HL-60 (cell line): ENCODE measurements around the gene DOP1B.

Experiments used
- DNase-seq, 2 experiments: peaks; one replicate each; pipeline ENCODE4 v3.0.0-alpha.2; 2010 to 2020; ENCODE audit warnings: low read depth in 1 of 2, low spot score in 1 of 2
- H3K27ac ChIP-seq: fragments of 250-450 bp; sonication (Bioruptor Pico); replicated peaks from 2 replicates; pipeline ENCODE4 v1.5.1; 2020; ENCODE audit warnings: mild to moderate bottlenecking, moderate library complexity
- H3K27me3 ChIP-seq: fragments of 250-450 bp; sonication (Bioruptor Pico); 2 replicates; pipeline ENCODE4 v1.5.1; 2021; ENCODE audit warnings: mild to moderate bottlenecking, moderate library complexity; ENCODE audit not compliant: insufficient read depth, poor library complexity, severe bottlenecking
- H3K4me3 ChIP-seq: replicated peaks from 2 replicates; pipeline ENCODE4 v1.5.1; 2011; ENCODE audit warnings: mild to moderate bottlenecking, control low read depth, low read length; ENCODE audit not compliant: insufficient read depth
- CTCF ChIP-seq: IDR thresholded peaks from one replicate; pipeline ENCODE4 v1.5.1; 2011; ENCODE audit warnings: low read length, control low read depth, inconsistent platforms; ENCODE audit not compliant: insufficient read depth
- GABPA ChIP-seq: IDR thresholded peaks from 2 replicates; pipeline ENCODE4 v1.6.1; 2012; ENCODE audit warnings: low read depth
- POLR2AphosphoS5 ChIP-seq: IDR thresholded peaks from 2 replicates; pipeline ENCODE4 v1.6.1; 2012; ENCODE audit warnings: low read depth
- REST ChIP-seq: IDR thresholded peaks from 2 replicates; pipeline ENCODE4 v1.6.1; 2012; ENCODE audit warnings: low read depth; ENCODE audit not compliant: insufficient replicate concordance
- SPI1 ChIP-seq: IDR thresholded peaks from 2 replicates; pipeline ENCODE4 v1.6.1; 2012; ENCODE audit warnings: low read depth, mild to moderate bottlenecking, borderline replicate concordance

Gene DOP1B

GRCh38 chr21:36148886-36149285, 7.7 kb upstream of the DOP1B start:
- H3K27ac ChIP-seq: peak overlapping the region; percentile 82
- no peaks in the 10 kb centered on the region for H3K27me3 ChIP-seq
- H3K4me3 ChIP-seq: no peak overlapping the region
- TF ChIP-seq GABPA (no peak), CTCF (no peak), REST (no peak), SPI1 (no peak), POLR2AphosphoS5 (no peak)
- DNase-seq: no peak

GRCh38 chr21:36149788-36150711, 6.6 kb upstream of the DOP1B start:
- TF ChIP-seq POLR2AphosphoS5: peak; percentile 82
- TF ChIP-seq GABPA: no peak
- no peak for TF ChIP-seq CTCF
- peak; percentile 100 for TF ChIP-seq SPI1
- peak; percentile 54 for TF ChIP-seq REST
- peak in 1 of 2 experiments; percentile 89 for DNase-seq
- peak overlapping the region; percentile 82 for H3K27ac ChIP-seq
- H3K27me3 ChIP-seq: no peaks in the 10 kb centered on the region
- H3K4me3 ChIP-seq: 0 out of 2 replicates have a peak overlapping the region, but pooled peaks have one; percentile 2

GRCh38 chr21:36155603-36156338, 853 bp upstream of the DOP1B start:
- TF ChIP-seq REST (peak; percentile 19), GABPA (no peak), POLR2AphosphoS5 (peak; percentile 70; the same call in 1 of the 2 replicates), SPI1 (no peak), CTCF (no peak)
- H3K27ac ChIP-seq: peak overlapping the region; percentile 55
- DNase-seq: no peak
- no peaks in the 10 kb centered on the region for H3K27me3 ChIP-seq
- peak overlapping the region; percentile 63 for H3K4me3 ChIP-seq
